ENCODE data around the gene CCDC186.

CCDC186 gene

GRCh38 chr10:114100848-114101741 is 72.9 kb downstream of the CCDC186 start:
- no peak overlapping the region for H3K27ac ChIP-seq
- TF ChIP-seq CTCF (IDR thresholded peaks at IDR 0.05) (no peak), ZFX (IDR thresholded peaks at IDR 0.05; ENCODE audit: borderline replicate concordance) (no peak)

DNA sequence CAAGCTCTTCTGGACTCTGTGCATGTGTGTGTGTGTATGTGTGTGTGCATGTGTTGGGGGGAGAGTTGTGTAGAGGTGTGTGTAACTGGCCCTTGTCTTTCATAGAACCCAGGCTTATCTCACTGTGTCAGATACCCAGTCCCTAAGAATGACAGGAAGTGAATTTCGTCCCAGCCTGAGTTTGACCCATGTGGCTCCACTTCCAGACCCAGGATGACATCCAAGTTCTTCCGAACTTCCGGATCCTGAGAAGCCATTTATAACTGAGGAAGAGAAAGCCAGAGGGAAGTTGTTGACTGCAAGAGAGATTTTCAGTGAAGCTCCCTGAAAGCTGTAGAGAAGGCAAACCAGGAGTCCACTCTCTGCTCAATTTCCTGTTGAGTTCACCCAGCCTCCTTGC is 77.1 kb downstream of the CCDC186 start:
- H3K27ac ChIP-seq = no peak overlapping the region
- TF ChIP-seq CTCF (IDR thresholded peaks at IDR 0.05) (no peak), ZFX (IDR thresholded peaks at IDR 0.05; ENCODE audit: borderline replicate concordance) (no peak)

DNA sequence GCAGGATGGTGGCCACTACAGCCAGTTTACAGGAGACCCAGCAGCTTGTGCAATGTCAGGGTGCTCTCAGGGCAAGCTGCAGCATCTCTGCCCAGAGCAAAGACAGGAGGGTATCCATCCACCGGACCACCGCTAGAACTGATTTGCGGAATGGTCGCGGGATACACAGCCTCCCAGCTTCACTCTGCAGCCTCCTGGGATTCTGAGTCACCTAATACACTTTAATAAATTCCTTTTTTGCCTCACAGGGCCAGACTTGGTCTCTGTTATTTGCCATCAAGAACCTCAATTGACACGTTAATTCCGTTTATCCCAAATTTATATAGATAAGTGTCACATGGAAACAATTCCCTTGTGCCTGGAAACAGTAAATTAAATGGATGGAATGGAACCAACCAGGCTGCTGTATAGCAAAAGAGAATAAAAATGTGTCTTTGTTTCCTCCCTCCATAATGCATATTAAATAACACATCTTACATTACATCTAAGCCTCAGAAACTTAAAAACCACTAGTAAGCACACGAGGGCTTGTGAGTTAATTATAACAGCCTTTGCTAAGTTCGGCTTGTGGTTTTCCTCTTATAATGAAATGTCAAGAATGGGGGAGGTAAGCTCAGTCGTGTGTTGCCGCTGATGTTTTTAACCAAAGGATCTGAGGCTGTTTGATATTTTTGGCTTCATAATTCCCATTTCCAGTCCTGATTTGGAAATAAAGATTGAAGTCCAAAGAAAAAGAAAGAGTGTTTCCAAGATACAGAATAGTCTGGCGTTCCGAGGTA is 78.3 kb downstream of the CCDC186 start:
- H3K27ac ChIP-seq = no peak overlapping the region
- no peak for TF ChIP-seq ZFX (IDR thresholded peaks at IDR 0.05; ENCODE audit: borderline replicate concordance)
- no peak for TF ChIP-seq CTCF (IDR thresholded peaks at IDR 0.05)

DNA sequence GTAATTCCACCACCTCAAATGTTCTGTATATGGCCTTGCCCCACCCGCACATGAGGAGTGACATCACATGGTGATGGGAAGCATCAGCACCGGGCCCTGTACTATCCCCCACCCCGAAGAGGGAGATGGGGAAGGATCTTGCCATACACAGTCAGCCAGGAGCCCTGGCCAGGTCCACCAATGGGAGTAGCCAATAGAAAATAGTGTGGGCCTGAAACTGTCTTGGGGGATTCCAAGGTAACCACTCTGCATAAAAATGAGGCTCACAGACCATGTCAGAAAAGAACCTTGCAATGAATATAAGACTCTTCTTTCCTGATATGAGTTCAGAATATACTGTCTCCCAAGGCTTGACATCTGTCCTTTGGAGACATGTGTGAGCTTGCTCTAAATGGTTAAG is 79.2 kb downstream of the CCDC186 start:
- no peak overlapping the region for H3K27ac ChIP-seq
- TF ChIP-seq CTCF (IDR thresholded peaks at IDR 0.05) = no peak

GRCh38 chr10:114087655-114088054 is 86.3 kb downstream of the CCDC186 start:
- H3K27ac ChIP-seq = no peak overlapping the region
- TF ChIP-seq CTCF (IDR thresholded peaks at IDR 0.05) = no peak; the same call in 1 of the 2 replicates
- no peak for TF ChIP-seq ZFX (IDR thresholded peaks at IDR 0.05; ENCODE audit: borderline replicate concordance)

GRCh38 chr10:114087255-114087654 is 86.7 kb downstream of the CCDC186 start:
- no peak overlapping the region for H3K27ac ChIP-seq
- 0 out of 2 replicates have a peak, but pooled peaks have one; percentile 16 for TF ChIP-seq CTCF (IDR thresholded peaks at IDR 0.05)
- no peak for TF ChIP-seq ZFX (IDR thresholded peaks at IDR 0.05; ENCODE audit: borderline replicate concordance)

DNA sequence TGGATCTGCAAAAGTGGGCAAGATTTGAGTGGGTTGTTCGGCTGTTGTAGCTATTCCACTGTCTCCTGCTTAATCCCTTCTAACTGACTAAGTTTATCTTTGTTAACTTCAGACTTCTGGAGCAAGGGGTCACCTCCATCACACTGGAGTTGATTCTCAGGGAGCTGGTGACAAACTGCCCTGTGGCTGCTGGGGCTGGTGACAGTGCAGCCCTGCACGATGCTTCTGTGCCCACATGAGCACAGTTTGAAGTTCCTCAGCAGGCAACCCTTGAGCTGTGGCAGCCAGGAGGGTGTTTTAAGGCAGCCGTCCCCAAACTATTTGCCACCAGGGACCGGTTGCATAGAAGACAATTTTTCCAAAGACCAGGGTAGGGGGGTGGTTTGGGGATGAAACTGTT is 89.8 kb downstream of the CCDC186 start:
- no peak for TF ChIP-seq CTCF (IDR thresholded peaks at IDR 0.05)
- no peak for TF ChIP-seq ZFX (IDR thresholded peaks at IDR 0.05; ENCODE audit: borderline replicate concordance)
- peak overlapping the region; percentile 25 for H3K27ac ChIP-seq
